Measurements from ENCODE around the gene SF3B1.

The SF3B1 gene

GRCh38 chr2:197414515-197414914 is 20.3 kb downstream of the SF3B1 start:
- TF ChIP-seq CTCF (IDR thresholded peaks at IDR 0.05; ENCODE audit: poor library complexity, severe bottlenecking) = no peak
- Histone ChIP-seq H3K36me3 (ENCODE audit: low read depth) (peaks cover 93% of the 10 kb centered on the region), H3K27me3 (ENCODE audit: insufficient read depth, poor library complexity, severe bottlenecking) (no peaks in the 10 kb centered on the region), H3K4me1 (ENCODE audit: insufficient read depth, poor library complexity, severe bottlenecking) (no peaks in the 10 kb centered on the region), H3K9me3 (ENCODE audit: severe bottlenecking) (no peaks in the 10 kb centered on the region), H3K27ac (ENCODE audit: poor library complexity, severe bottlenecking) (no peak overlapping the region), H3K4me3 (ENCODE audit: severe bottlenecking) (no peak overlapping the region)
- ATAC-seq (ENCODE audit: low read depth) = no peak
- DNase-seq (ENCODE audit: low spot score) = no peak

- H3K4me1 ChIP-seq (ENCODE audit: insufficient read depth, poor library complexity, severe bottlenecking) = no peaks in the 10 kb centered on the region
- TF ChIP-seq CTCF (IDR thresholded peaks at IDR 0.05; ENCODE audit: poor library complexity, severe bottlenecking) = no peak
- no peaks in the 10 kb centered on the region for H3K9me3 ChIP-seq (ENCODE audit: severe bottlenecking)
- H3K4me3 ChIP-seq (ENCODE audit: severe bottlenecking) = no peak overlapping the region
- H3K27me3 ChIP-seq (ENCODE audit: insufficient read depth, poor library complexity, severe bottlenecking) = no peaks in the 10 kb centered on the region
- no peak for DNase-seq (ENCODE audit: low spot score)
- ATAC-seq (ENCODE audit: low read depth) = no peak
- peaks cover 93% of the 10 kb centered on the region for H3K36me3 ChIP-seq (ENCODE audit: low read depth)
- no peak overlapping the region for H3K27ac ChIP-seq (ENCODE audit: poor library complexity, severe bottlenecking)
Measured at GRCh38 chr2:197414039-197414438, 20.8 kb downstream of the SF3B1 start.

- ATAC-seq (ENCODE audit: low read depth) = no peak
- H3K27ac ChIP-seq (ENCODE audit: poor library complexity, severe bottlenecking) = no peak overlapping the region
- no peaks in the 10 kb centered on the region for H3K27me3 ChIP-seq (ENCODE audit: insufficient read depth, poor library complexity, severe bottlenecking)
- H3K4me1 ChIP-seq (ENCODE audit: insufficient read depth, poor library complexity, severe bottlenecking) = no peaks in the 10 kb centered on the region
- no peak overlapping the region for H3K4me3 ChIP-seq (ENCODE audit: severe bottlenecking)
- no peak for TF ChIP-seq CTCF (IDR thresholded peaks at IDR 0.05; ENCODE audit: poor library complexity, severe bottlenecking)
- H3K9me3 ChIP-seq (ENCODE audit: severe bottlenecking) = no peaks in the 10 kb centered on the region
- peaks cover 99% of the 10 kb centered on the region for H3K36me3 ChIP-seq (ENCODE audit: low read depth)
- no peak for DNase-seq (ENCODE audit: low spot score)
Measured at GRCh38 chr2:197405582-197405981, 29.2 kb downstream of the SF3B1 start.

GRCh38 chr2:197399887-197400540 is 34.8 kb downstream of the SF3B1 start:
- no peak overlapping the region for H3K4me3 ChIP-seq (ENCODE audit: severe bottlenecking)
- no peaks in the 10 kb centered on the region for H3K27me3 ChIP-seq (ENCODE audit: insufficient read depth, poor library complexity, severe bottlenecking)
- H3K36me3 ChIP-seq (ENCODE audit: low read depth) = peaks cover 100% of the 10 kb centered on the region
- DNase-seq (ENCODE audit: low spot score) = no peak
- ATAC-seq (ENCODE audit: low read depth) = no peak
- peak overlapping the region; percentile 7 for H3K27ac ChIP-seq (ENCODE audit: poor library complexity, severe bottlenecking)
- peaks cover 11% of the 10 kb centered on the region for H3K4me1 ChIP-seq (ENCODE audit: insufficient read depth, poor library complexity, severe bottlenecking)
- TF ChIP-seq CTCF (IDR thresholded peaks at IDR 0.05; ENCODE audit: poor library complexity, severe bottlenecking) = no peak
- H3K9me3 ChIP-seq (ENCODE audit: severe bottlenecking) = no peaks in the 10 kb centered on the region

- Histone ChIP-seq H3K27ac (ENCODE audit: poor library complexity, severe bottlenecking) (peak overlapping the region; percentile 20), H3K4me1 (ENCODE audit: insufficient read depth, poor library complexity, severe bottlenecking) (peaks cover 11% of the 10 kb centered on the region), H3K36me3 (ENCODE audit: low read depth) (peaks cover 100% of the 10 kb centered on the region), H3K27me3 (ENCODE audit: insufficient read depth, poor library complexity, severe bottlenecking) (no peaks in the 10 kb centered on the region), H3K9me3 (ENCODE audit: severe bottlenecking) (no peaks in the 10 kb centered on the region), H3K4me3 (ENCODE audit: severe bottlenecking) (no peak overlapping the region)
- DNase-seq (ENCODE audit: low spot score) (no peak), ATAC-seq (ENCODE audit: low read depth) (no peak)
- no peak for TF ChIP-seq CTCF (IDR thresholded peaks at IDR 0.05; ENCODE audit: poor library complexity, severe bottlenecking)
Measured at GRCh38 chr2:197398913-197399312, 35.9 kb downstream of the SF3B1 start.

All from RWPE2 (cell line).